ENCODE measurements around the gene FLVCR2. TPM values are rescaled to one million over a fixed set of nuclear protein-coding genes. Genes with fewer than 3 reads are reported as not detected.
A peak's percentile ranks its signal among the peaks of the same experiment; 100 is the strongest.
"Not testable (repeated sequence)": the region's sequence is repeated elsewhere in the genome, so short reads cannot be mapped to it uniquely, and the experiment has no call there.

The FLVCR2 gene
- total RNA-seq, 2 experiments from 2014 or later = 2.8 to 7.6 TPM

DNA sequence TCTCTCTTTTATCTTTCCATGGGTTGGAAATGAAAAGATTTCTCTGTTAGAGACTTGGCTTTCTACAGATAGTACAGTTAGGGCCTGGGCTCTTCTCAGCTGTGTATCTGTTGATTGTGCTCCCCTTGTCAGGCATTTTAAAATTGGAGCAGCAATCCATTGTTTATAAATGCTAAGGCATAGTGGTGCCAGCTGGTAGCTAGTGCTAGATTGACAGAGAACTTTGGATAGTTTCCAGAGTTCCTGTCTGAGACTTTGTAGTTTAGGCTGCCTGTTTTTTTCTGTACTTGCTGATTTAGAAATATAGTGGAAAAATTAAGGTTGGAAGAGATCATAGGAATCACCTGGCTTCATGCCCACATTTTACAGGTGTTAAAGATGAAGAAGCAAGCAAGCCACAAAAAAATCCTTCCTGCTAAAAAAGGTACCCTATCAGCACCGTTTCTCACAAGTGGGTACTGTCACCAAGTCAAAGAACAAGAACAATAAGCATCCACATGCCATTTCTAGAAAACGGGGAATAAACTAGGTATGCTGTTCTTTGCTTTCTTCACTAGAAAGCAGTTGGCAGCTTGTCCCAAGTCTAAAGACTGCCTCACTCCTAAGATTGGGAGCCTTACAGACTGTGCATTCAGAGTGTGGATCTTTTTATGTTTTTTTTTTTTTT lies 88.8 kb downstream of the FLVCR2 start:
- no peak overlapping the region for H3K4me3 Mint-ChIP-seq
- no peaks in the 10 kb centered on the region for H3K9me3 Mint-ChIP-seq
- intact Hi-C loops (cut with micrococcal nuclease) = no loop called here
- DNase-seq = no peak
- ChIA-PET POLR2A (no interaction called here), CTCF (no interaction called here)
- H3K36me3 Mint-ChIP-seq = peaks cover 27% of the 10 kb centered on the region
- no peaks in the 10 kb centered on the region for H3K27me3 Mint-ChIP-seq
- H3K27ac Mint-ChIP-seq = no peak overlapping the region
- peaks cover 12% of the 10 kb centered on the region for H3K4me1 Mint-ChIP-seq (ENCODE audit: low read depth)

DNA sequence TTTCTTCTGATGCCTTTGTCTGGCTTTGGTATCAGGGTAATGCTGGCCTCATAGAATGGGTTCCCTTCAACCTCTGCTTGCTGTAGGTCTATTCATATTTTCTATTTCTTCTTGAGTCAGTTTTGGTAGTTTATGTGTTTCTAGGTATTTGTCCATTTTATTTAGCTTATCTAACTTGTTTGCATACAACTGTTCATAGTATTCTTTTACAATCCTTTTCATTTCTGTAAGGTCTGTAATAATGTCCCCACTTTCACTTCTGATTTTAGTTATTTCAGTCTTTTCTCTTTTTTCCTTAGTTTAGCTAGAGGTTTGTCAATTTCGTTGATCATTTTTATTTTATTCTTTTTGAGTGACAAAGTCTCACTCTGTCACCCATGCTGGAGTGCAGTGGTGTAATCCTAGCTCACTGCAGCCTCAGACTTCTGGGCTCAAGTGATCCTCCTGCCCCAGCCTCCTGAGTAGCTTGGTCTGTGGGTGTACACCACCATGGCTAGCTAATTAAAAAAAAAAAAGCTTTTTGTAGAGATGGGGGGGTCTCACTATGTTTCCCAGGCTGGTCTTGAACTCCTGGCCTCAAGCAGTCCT lies 94.3 kb downstream of the FLVCR2 start:
- intact Hi-C loops (cut with micrococcal nuclease) = loop anchor here (1.0 kb wide), 2 partner anchors 33 to 52 kb away; no protein-coding TSS in a partner anchor
- Mint-ChIP-seq H3K36me3 (peaks cover 35% of the 10 kb centered on the region), H3K4me1 (ENCODE audit: low read depth) (peaks cover 27% of the 10 kb centered on the region), H3K27ac (no peak overlapping the region), H3K9me3 (no peaks in the 10 kb centered on the region), H3K4me3 (no peak overlapping the region), H3K27me3 (no peaks in the 10 kb centered on the region)
- ChIA-PET CTCF (interaction anchor here (0.7 to 2.3 kb wide), 6 partner anchors 12 to 184 kb away, joined by 3 to 11 read pairs (median 4); partner anchors contain the start of genes ERG28 and TTLL5), POLR2A (interaction anchor here (2.3 kb wide), 1 partner anchor 12 kb away, joined by 9 read pairs; the partner anchor contains the start of genes ERG28 and TTLL5)
- DNase-seq = no peak

DNA sequence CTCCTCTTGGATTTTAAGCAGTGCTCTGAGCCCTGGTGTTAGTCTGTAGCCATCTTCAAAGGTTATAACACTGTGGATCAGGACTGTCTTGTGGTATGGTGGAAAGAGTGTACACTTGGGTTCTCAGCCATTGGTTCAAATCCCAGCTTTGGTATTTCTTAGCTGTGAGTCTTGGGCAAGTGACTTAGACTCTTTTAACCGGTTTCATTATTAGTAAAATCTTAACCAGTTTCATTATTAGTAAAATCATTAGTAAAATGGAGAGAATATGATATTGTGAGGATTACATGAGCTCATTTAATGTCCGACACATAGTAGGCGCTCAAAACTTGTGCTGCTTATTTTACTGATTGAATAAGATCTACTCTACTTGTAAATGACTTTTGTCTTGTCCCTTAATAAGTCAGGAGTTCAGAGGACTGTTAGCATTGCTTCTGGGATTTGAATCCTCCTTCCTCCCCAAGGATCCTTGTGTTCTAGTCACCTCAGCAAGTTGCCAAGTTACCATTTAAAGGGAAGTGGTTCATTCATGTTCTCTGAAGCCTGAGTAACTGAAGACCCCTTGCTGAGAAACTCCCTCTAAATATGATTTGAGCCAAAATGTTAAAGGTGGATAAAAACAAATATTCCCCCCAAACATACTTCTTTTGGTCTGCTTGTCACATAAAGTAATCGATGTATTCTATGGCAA lies 95.1 kb downstream of the FLVCR2 start:
- peak overlapping the region; percentile 40 for H3K27ac Mint-ChIP-seq
- POLR2A ChIA-PET = interaction anchor here (2.3 kb wide), 1 partner anchor 13 kb away, joined by 9 read pairs; the partner anchor contains the start of genes ERG28 and TTLL5
- no peaks in the 10 kb centered on the region for H3K27me3 Mint-ChIP-seq
- no peak overlapping the region for H3K4me3 Mint-ChIP-seq
- no peak for DNase-seq
- no peaks in the 10 kb centered on the region for H3K9me3 Mint-ChIP-seq
- H3K36me3 Mint-ChIP-seq = peaks cover 36% of the 10 kb centered on the region
- H3K4me1 Mint-ChIP-seq (ENCODE audit: low read depth) = peaks cover 27% of the 10 kb centered on the region
- intact Hi-C loops (cut with micrococcal nuclease) = loop anchor here (1.0 kb wide), 2 partner anchors 32 to 51 kb away; no protein-coding TSS in a partner anchor
- CTCF ChIA-PET = interaction anchor here (0.7 to 2.3 kb wide), 4 partner anchors 13 to 102 kb away, joined by 3 to 11 read pairs (median 4); partner anchors contain the start of genes ERG28 and TTLL5

- Mint-ChIP-seq H3K36me3 (peaks cover 31% of the 10 kb centered on the region), H3K27ac (no peak overlapping the region), H3K9me3 (no peaks in the 10 kb centered on the region), H3K4me3 (no peak overlapping the region), H3K4me1 (ENCODE audit: low read depth) (peaks cover 25% of the 10 kb centered on the region), H3K27me3 (no peaks in the 10 kb centered on the region)
- intact Hi-C loops (cut with micrococcal nuclease) = no loop called here
- no peak for DNase-seq
- CTCF ChIA-PET = no interaction called here
- POLR2A ChIA-PET = interaction anchor here (0.6 kb wide), 1 partner anchor 382 kb away, joined by 7 read pairs; no protein-coding TSS in a partner anchor
These were observed 97.0 kb downstream of the FLVCR2 start for GRCh38 chr14:75675265-75675960.

- Mint-ChIP-seq H3K27ac (no peak overlapping the region), H3K36me3 (peaks cover 34% of the 10 kb centered on the region), H3K4me1 (ENCODE audit: low read depth) (peaks cover 13% of the 10 kb centered on the region), H3K4me3 (no peak overlapping the region), H3K9me3 (no peaks in the 10 kb centered on the region), H3K27me3 (no peaks in the 10 kb centered on the region)
- ChIA-PET POLR2A (no interaction called here), CTCF (no interaction called here)
- DNase-seq = no peak
- intact Hi-C loops (cut with micrococcal nuclease) = no loop called here
These were observed 107.5 kb downstream of the FLVCR2 start for GRCh38 chr14:75685910-75686309.

- DNase-seq = no peak
- Mint-ChIP-seq H3K4me1 (ENCODE audit: low read depth) (peaks cover 13% of the 10 kb centered on the region), H3K27me3 (no peaks in the 10 kb centered on the region), H3K36me3 (peaks cover 32% of the 10 kb centered on the region), H3K9me3 (peaks cover 1% of the 10 kb centered on the region), H3K4me3 (no peak overlapping the region), H3K27ac (no peak overlapping the region)
- ChIA-PET CTCF (interaction anchor here (1.1 to 1.5 kb wide), 3 partner anchors 20 to 111 kb away, joined by 3 to 6 read pairs (median 3); no protein-coding TSS in a partner anchor), POLR2A (no interaction called here)
- intact Hi-C loops (cut with micrococcal nuclease) = no loop called here
These were observed 110.6 kb downstream of the FLVCR2 start for GRCh38 chr14:75689012-75689411.

DNA sequence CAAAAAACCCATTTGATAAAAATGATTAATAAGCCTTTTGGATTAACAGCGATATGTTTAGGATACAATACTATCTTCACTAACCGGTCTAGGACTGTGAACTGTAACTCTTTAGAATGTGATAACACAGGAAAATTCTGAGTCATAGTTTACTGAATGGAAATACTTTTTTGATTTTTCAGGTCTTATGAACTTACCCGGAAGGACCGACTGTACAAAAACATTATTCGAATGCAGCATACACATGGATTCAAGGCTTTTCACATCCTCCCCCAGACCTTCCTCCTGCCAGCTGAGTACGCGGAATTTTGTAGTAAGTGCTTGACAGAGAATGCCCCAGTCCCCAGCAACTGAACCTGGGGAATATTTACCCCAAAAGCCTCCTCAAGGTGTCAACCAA lies 111.6 kb downstream of the FLVCR2 start:
- ChIA-PET POLR2A (no interaction called here), CTCF (interaction anchor here (1.1 kb wide), 1 partner anchor 36 kb away, joined by 3 read pairs; no protein-coding TSS in a partner anchor)
- H3K36me3 Mint-ChIP-seq = peaks cover 35% of the 10 kb centered on the region
- no peak overlapping the region for H3K27ac Mint-ChIP-seq
- no peak for DNase-seq
- no peaks in the 10 kb centered on the region for H3K27me3 Mint-ChIP-seq
- H3K4me1 Mint-ChIP-seq (ENCODE audit: low read depth) = peaks cover 13% of the 10 kb centered on the region
- H3K4me3 Mint-ChIP-seq = no peak overlapping the region
- intact Hi-C loops (cut with micrococcal nuclease) = no loop called here
- H3K9me3 Mint-ChIP-seq = peaks cover 10% of the 10 kb centered on the region

DNA sequence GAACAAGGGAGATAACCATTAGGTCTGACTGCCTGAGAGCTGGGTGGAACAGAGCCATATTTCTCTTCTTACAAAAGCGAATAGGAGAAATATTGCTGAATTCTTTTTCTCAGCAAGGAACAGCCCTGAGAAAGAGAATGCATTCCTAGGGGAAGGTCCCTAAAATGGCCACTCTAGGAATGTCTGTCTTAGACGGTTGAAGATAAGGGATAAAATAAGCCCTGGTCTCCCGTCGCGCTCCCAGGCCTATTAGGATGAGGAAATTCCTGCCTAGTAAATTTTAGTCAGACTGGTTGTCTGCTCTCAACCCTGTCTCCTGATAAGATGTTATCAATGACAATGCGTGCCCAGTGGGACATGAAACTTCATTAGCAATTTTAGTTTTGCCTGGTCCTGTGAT lies 116.6 kb downstream of the FLVCR2 start:
- H3K36me3 Mint-ChIP-seq = peaks cover 50% of the 10 kb centered on the region
- H3K4me1 Mint-ChIP-seq (ENCODE audit: low read depth); H3K4me3 Mint-ChIP-seq; H3K27me3 Mint-ChIP-seq; POLR2A ChIA-PET; H3K27ac Mint-ChIP-seq; DNase-seq; intact Hi-C loops (cut with micrococcal nuclease); CTCF ChIA-PET: not testable (repeated sequence)
- peaks cover 13% of the 10 kb centered on the region for H3K9me3 Mint-ChIP-seq

DNA sequence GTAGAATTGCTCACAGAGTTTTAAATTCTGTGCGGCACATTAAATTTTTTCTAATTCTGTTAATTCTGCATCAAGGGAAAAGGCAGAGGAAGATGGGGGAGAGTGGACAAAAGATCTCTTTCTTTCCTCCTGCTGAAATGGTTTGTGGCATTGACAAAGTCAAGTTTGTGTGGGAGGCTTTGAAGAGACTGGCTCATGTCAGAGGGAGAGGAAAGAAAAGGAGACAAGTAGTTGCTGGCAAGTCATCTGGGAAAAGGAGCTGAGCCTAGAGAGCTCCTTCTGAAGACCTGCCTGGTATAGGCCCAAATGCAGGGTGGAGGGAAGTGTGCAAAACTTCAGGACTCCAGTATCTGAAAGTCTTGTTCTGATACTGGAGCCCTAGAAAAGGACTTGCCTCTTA lies 119.0 kb downstream of the FLVCR2 start:
- Mint-ChIP-seq H3K27ac (no peak overlapping the region), H3K27me3 (no peaks in the 10 kb centered on the region), H3K9me3 (peaks cover 13% of the 10 kb centered on the region), H3K36me3 (peaks cover 49% of the 10 kb centered on the region), H3K4me3 (no peak overlapping the region), H3K4me1 (ENCODE audit: low read depth) (no peaks in the 10 kb centered on the region)
- DNase-seq = no peak
- ChIA-PET POLR2A (no interaction called here), CTCF (interaction anchor here (1.1 kb wide), 1 partner anchor 209 kb away, joined by 3 read pairs; no protein-coding TSS in a partner anchor)
- intact Hi-C loops (cut with micrococcal nuclease) = no loop called here

Measured in activated CD4-positive, alpha-beta memory T cell treated with anti-CD3 and anti-CD28 coated beads for 36 hours (primary cell).